GM21515 (cell line): ENCODE measurements around the gene EEF2K.

Experiments
- ATAC-seq: cut with Tn5 transposase; IDR thresholded peaks from one replicate; pipeline ENCODE4 v1.9.1; 2021; ENCODE audit not compliant: unreplicated experiment

EEF2K gene

DNA sequence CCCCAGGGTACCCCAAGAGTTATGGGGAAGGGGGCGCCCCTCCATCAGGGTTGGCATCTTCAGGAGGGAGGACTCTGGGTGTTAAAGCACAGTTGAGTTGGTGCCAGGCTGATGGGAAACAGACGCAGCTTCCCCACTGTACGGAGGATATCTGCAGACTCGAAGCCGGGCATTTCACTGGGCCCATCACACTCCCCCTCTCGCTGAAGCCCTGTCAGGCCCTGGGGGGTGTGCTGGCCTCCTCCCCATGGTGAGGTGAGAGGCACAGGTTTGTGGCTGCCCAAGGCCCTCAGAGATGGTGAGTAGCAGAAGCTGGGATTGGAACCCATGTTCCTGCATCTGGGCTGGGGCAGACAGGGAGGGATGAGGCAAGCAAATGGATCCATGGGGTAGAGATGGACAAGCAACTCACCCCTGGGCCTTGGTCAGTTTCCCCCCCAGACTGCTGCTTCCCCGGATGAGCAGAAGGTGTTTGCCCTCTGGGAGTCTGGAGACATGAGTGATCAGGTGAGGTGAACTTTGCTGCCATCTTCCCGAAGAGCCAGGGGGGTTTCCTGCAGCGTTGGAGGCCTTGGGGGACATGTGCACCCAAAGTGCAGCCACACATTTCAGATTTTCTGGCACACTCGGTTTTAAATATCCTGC, 122.1 kb downstream of the EEF2K start:
- ATAC-seq = no peak

DNA sequence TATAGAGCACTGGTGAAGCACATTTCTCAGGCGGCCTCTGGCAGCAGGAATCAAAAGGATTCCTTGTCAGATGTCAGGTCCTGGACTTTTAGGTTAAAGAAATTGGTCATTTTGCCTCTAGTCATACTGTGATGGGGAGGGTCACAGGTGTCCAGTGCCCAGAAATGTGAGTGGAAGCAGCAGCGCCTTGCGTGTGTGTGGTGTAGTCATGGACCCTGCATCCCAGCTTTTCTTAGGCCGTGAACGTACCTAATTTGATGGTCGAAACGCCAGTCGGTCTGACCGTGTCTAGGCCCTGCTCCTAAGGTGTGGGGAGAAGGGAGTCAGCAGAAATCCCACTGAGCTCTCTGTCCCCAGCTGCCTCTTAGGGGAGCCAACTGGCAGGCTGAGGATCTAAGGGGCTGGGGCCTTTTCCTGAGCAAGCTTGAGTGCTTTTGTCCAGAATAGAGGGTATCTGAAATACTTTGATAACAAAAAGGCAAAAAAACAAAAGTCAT, 123.2 kb downstream of the EEF2K start:
- ATAC-seq = no peak

DNA sequence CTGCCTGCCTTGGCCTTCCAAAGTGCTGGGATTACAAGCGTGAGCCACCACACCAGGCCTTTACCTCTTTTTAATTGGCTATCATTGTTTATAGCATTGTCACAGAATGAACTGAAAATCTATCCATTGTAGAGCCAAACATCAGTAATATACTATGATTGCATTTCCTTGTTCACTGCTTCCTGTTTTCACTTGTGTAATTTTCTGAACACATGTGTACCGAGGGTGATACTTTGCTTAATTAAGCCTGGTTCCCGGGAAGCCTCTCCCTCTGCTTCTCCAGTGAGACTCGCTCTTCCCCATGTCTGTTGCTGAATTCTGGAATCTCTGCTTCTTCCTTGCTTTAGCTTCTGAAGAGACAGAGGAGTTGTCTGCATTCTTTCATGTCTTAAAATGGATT, 124.2 kb downstream of the EEF2K start:
- no peak for ATAC-seq

DNA sequence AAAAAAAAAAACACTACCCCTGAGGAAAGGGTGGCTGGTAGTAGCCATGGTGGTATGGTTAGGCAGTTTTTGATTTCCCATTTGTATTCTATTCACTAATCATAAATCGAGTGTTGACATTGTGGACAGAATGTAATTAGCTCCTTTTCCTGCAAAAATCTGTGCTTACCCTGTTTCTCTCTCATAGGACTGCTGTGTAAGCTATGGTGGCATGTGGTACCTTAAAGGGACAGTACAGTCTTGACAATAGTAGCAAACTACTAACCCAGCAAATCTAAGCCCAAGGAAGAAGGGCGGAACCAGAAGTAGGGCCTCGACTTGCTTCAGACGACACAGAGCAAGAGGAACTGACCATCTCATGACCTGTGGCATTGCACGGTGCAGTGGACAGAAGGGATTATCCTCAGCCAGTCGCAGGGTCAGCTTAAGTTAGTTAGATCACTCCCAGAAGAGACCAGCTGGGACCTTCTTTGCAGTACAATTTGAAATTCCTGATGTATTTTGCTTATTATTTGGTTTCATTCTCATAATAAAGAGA, 127.4 kb downstream of the EEF2K start:
- no peak for ATAC-seq

DNA sequence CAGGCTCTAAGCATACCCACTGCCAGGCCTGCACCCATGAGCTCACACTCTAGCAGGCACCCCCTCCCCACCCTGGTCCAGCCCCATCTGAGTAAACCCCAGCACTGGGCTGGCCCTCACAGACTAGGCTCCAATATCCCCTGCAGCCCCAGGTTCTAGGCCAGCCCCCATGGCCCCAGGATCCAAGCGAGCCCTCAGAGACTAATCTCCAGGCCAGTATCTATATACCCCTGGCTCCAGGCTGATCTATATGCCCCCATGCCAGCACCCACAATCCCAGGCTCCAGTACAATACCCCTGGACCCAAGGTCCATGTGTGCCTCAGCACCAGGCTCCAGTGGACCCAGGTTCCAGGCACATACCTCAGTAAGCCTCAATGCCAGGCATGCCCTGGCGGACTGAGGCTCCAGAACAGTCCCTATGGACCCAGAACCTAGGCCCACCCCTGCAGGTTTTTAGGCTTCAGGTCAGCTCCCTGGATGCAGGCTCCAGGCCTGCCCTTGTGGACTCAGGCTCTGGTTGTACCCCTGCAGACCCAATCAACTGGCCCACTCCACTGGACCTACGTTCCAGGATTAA, 129.7 kb downstream of the EEF2K start:
- ATAC-seq = no peak

DNA sequence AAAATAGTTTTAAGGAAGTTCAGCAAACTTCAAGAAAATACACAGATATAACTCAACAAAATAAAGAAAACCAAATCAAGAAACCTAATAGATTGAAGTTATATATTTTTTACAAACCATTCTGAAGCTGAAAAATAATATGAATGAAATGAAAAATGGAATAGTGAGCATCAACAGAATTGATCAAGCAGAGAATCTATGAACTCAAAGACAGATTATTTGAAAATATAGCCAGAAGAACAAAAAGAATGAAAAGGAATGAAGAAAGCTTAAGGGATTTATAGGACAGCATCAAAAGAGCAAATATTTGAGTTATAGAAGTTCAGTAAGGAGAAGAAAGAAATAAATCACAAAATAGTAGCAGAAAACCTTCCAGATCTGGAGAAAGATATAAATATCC, 130.5 kb downstream of the EEF2K start:
- ATAC-seq = no peak

DNA sequence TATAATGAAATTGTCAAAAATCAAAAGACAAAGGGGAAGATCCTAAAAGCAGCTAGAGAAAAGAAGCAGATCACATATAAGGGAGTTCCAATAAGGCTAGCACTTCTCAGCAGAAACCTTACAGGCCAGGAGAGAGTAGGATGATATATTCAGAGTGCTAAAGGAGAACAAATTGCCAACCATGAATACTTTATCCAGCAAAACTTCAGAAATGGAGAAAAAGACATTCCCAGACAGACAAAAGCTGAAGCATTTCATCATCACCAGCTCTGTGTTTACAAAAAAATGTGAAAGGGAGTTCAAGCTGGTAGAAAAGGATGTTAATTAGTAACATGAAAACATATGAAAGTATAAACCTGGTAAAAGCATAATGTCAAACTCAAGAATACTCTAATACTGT, 131.0 kb downstream of the EEF2K start:
- ATAC-seq = no peak

DNA sequence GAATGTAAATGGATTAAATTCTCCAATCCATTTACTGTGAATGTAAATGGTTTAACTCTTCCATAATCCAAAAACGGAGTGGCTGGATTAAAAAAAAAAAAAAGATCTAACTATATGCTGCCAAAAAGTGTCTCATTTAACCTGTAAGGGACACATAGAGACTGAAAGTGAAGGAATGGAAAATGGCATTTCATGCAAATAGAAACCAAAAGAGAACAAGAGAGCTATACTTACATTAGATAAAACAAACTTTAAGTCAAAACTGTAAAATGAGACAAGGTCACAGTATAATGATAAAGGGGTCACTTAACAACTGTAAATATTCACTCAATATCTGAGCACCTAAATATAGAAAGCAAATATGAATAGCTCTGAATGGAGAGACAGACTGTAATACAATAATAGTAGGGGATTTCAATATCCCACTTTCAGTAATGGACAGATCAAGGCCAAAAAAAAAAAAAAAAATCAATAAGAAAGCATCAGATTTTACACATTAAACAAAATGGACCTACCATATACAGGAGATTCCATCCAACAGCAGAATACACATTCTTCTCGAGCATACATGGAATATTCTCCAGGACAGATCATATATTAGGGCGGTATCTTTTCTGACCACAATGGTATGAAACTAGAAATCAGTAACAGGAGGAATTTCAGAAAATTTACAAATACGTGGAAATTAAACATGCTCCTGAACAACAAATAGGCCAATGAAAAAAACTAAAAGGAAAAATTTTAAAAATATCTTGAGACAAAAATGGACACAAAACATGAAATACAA, 132.0 kb downstream of the EEF2K start:
- ATAC-seq = no peak
